HepG2 (cell line): Measurements from ENCODE around the gene GFER. TPM values are rescaled to one million over a fixed set of nuclear protein-coding genes. Genes with fewer than 3 reads are reported as not detected.

Experiments used
- ATAC-seq: fragments of 200-7000 bp; cut with Tn5 transposase; 3 replicates; pipeline ENCODE4 v1.9.1; 2020; ENCODE audit warnings: mild to moderate bottlenecking, moderate library complexity
- BruUV-seq: library from RNA; stranded (reverse); fragments of 400-500 nt; replicated peaks from 2 replicates; lab custom pipeline; 2021; lab: Mats Ljungman, UMichigan
- CTCF ChIA-PET: fragments of 300-600 bp; formaldehyde crosslinking; extraction: SDS; loops from one replicate; lab custom pipeline; 2021; ENCODE audit warnings: low total read pairs, inconsistent platforms, low intra/inter-chr PET ratio; lab: Yijun Ruan, JAX
- POLR2A ChIA-PET: fragments of 350-600 bp; sonication (Branson Sonifier 250); formaldehyde crosslinking; loops from one replicate; lab custom pipeline; 2020; ENCODE audit warnings: antibody characterized with exemption, inconsistent platforms; lab: Yijun Ruan, JAX
- DNase-seq: peaks from one replicate; pipeline ENCODE4 v3.0.0-alpha.2; 2015; ENCODE audit warnings: low spot score
- FAIRE-seq: peaks from 3 replicates; lab custom pipeline; 2011; peaks lifted over from hg19 to GRCh38; lab: Jason Lieb, UNC
- H2AFZ ChIP-seq: one replicate; pipeline ENCODE4 v1.6.1; 2011; ENCODE audit warnings: low read length, inconsistent platforms
- H3K27ac ChIP-seq: fragments of 300-600 bp; 3 replicates; pipeline ENCODE4 v1.8.0; 2011; ENCODE audit warnings: mixed run types, mild to moderate bottlenecking, mixed read lengths, low read length, inconsistent platforms; ENCODE audit not compliant: insufficient read depth; ENCODE audit errors: extremely low read length
- H3K27me3 ChIP-seq, 2 experiments: fragments of 200-600 bp in 1 of 2; 2 replicates in 1 of 2; 3 replicates in 1 of 2; pipeline versions ENCODE4 v1.6.0 to v1.8.0; 2011; ENCODE audit warnings: low read length in 2 of 2, mild to moderate bottlenecking in 2 of 2, moderate library complexity in 2 of 2, inconsistent platforms in 1 of 2; ENCODE audit not compliant: insufficient read depth in 2 of 2, control insufficient read depth in 1 of 2
- H3K36me3 ChIP-seq, 2 experiments: fragments of 200-600 bp in 1 of 2; replicated peaks in 1 of 2; 2 replicates in 1 of 2; 3 replicates in 1 of 2; pipeline versions ENCODE4 v1.5.1 to v1.8.0; 2011; ENCODE audit warnings: low read length in 2 of 2, inconsistent platforms in 1 of 2; ENCODE audit not compliant: insufficient read depth in 2 of 2, control insufficient read depth in 1 of 2
- H3K4me1 ChIP-seq: 2 replicates; pipeline ENCODE4 v1.5.1; 2012; ENCODE audit warnings: low read length, inconsistent platforms; ENCODE audit not compliant: insufficient read depth
- H3K4me2 ChIP-seq: 2 replicates; pipeline ENCODE4 v1.6.0; 2011; ENCODE audit warnings: low read depth, low read length, inconsistent platforms
- H3K4me3 ChIP-seq, 3 experiments: fragments of 200-600 bp in 1 of 3; sonication (generic), shearing (Covaris generic) in 1 of 3; replicated peaks in 1 of 3; 2 replicates each; pipeline ENCODE4 v1.5.1; 2011 to 2016; ENCODE audit warnings: low read length in 3 of 3, inconsistent platforms in 2 of 3, low read depth in 2 of 3, mild to moderate bottlenecking in 2 of 3, control low read depth in 1 of 3, mixed read lengths in 1 of 3; ENCODE audit not compliant: insufficient read depth in 1 of 3
- H3K79me2 ChIP-seq: one replicate; pipeline ENCODE4 v1.6.1; 2011; ENCODE audit warnings: low read length, inconsistent platforms; ENCODE audit not compliant: insufficient read depth
- H3K9ac ChIP-seq: 2 replicates; pipeline ENCODE4 v1.6.0; 2011; ENCODE audit warnings: mild to moderate bottlenecking, low read depth, low read length, inconsistent platforms; ENCODE audit not compliant: insufficient read depth
- H3K9me3 ChIP-seq: 2 replicates; pipeline ENCODE4 v1.5.1; 2012; ENCODE audit warnings: mild to moderate bottlenecking, low read length
- H4K20me1 ChIP-seq: 2 replicates; pipeline ENCODE4 v1.6.0; 2011; ENCODE audit warnings: inconsistent platforms, mild to moderate bottlenecking, low read length, moderate library complexity; ENCODE audit not compliant: insufficient read depth
- ARID2 ChIP-seq: sonication (generic); formaldehyde crosslinking; IDR thresholded peaks from 2 replicates; pipeline ENCODE4 v1.8.1; 2022; ENCODE audit warnings: mild to moderate bottlenecking, missing genetic modification reagents, borderline replicate concordance
- KIAA2018 ChIP-seq: sonication (generic); formaldehyde crosslinking; IDR thresholded peaks from 2 replicates; pipeline ENCODE4 v1.5.0; 2020; ENCODE audit warnings: mild to moderate bottlenecking, missing genetic modification reagents, borderline replicate concordance
- PITX1 ChIP-seq: sonication (generic); formaldehyde crosslinking; IDR thresholded peaks from 2 replicates; pipeline ENCODE4 v1.5.1; 2020; ENCODE audit warnings: mild to moderate bottlenecking, missing genetic modification reagents
- RORA ChIP-seq: sonication (generic); formaldehyde crosslinking; IDR thresholded peaks from 2 replicates; pipeline ENCODE4 v1.5.0; 2020; ENCODE audit warnings: mild to moderate bottlenecking, missing genetic modification reagents, moderate library complexity
- ZFP36L2 ChIP-seq: sonication (generic); formaldehyde crosslinking; IDR thresholded peaks from 2 replicates; pipeline ENCODE4 v1.4.0; 2020; ENCODE audit warnings: missing genetic modification reagents
- ZMYM4 ChIP-seq: sonication (generic); formaldehyde crosslinking; IDR thresholded peaks from 2 replicates; pipeline ENCODE4 v1.8.1; 2023; ENCODE audit warnings: mild to moderate bottlenecking, missing genetic modification reagents
- ZNF30 ChIP-seq: sonication (generic); formaldehyde crosslinking; IDR thresholded peaks from 2 replicates; pipeline ENCODE4 v1.5.0; 2020; ENCODE audit warnings: mild to moderate bottlenecking, missing genetic modification reagents
- ZNF367 ChIP-seq: sonication (generic); formaldehyde crosslinking; IDR thresholded peaks from 2 replicates; pipeline ENCODE4 v1.4.0; 2020; ENCODE audit warnings: missing genetic modification reagents, borderline replicate concordance
- ZNF883 ChIP-seq: sonication (generic); formaldehyde crosslinking; IDR thresholded peaks from 2 replicates; pipeline ENCODE4 v1.5.1; 2020; ENCODE audit warnings: mild to moderate bottlenecking, missing genetic modification reagents; ENCODE audit errors: not compliant biosample characterization
- WGBS: methylation state at CpG from one replicate; pipeline ENCODE4 v1.1.6; 2017; ENCODE audit warnings: low lambda C conversion rate; 5-methylcytosine and 5-hydroxymethylcytosine counted together
- in situ Hi-C: cut with HindIII; loops from 2 replicates; pipeline ENCODE4 v1.10.0; 2017; ENCODE audit warnings: low pct_unique_long_range_greater_than_20kb; ENCODE audit not compliant: extremely low pct_ligation_motif_present
- intact Hi-C: fragments of 100-400 bp; cut with micrococcal nuclease; formaldehyde crosslinking; loops from one replicate; pipeline ENCODE4 v1.10.0; 2022; ENCODE audit not compliant: unreplicated experiment
- polyA plus RNA-seq, 8 experiments: library from polyadenylated mRNA; depleted of rRNA in 3 of 8; stranded (reverse) in 7 of 8; unstranded in 1 of 8; fragments of >200 nt; fragmentation: Illumina TruSeq in 4 of 8; extraction: Trizol in 4 of 8; gene quantifications; 2 replicates each; pipeline versions ENCODE4 v1.2.1 to v1.2.3, GENCODE V29; 2011 to 2016; ENCODE audit warnings: low read depth in 4 of 8, missing spikeins in 1 of 8, mixed read lengths in 1 of 8; ENCODE audit not compliant: insufficient read depth in 1 of 8
- total RNA-seq, 5 experiments: library from RNA; depleted of rRNA; stranded (reverse); fragments of >200 nt; fragmentation: Illumina TruSeq; extraction: Trizol; gene quantifications; 2 replicates each; pipeline ENCODE4 v1.2.3, GENCODE V29; 2016; ENCODE audit warnings: low read depth in 1 of 5
- TF ChIP-seq, protein P1 (sequence below): sonication (generic); IDR thresholded peaks from 2 replicates; pipeline ENCODE4 v1.6.1; 2016; ENCODE audit warnings: low read depth, borderline replicate concordance
- TF ChIP-seq, protein P2 (sequence below): sonication (generic); formaldehyde crosslinking; IDR thresholded peaks from 2 replicates; pipeline ENCODE4 v1.5.0; 2020; ENCODE audit warnings: mild to moderate bottlenecking, missing genetic modification reagents, borderline replicate concordance

The GFER gene
- total and polyA plus RNA-seq, 2 of the 13 experiments (the other 11 are each of a cell fraction or from before 2014, with no cell fraction given): 28.6 to 71.7 TPM

DNA sequence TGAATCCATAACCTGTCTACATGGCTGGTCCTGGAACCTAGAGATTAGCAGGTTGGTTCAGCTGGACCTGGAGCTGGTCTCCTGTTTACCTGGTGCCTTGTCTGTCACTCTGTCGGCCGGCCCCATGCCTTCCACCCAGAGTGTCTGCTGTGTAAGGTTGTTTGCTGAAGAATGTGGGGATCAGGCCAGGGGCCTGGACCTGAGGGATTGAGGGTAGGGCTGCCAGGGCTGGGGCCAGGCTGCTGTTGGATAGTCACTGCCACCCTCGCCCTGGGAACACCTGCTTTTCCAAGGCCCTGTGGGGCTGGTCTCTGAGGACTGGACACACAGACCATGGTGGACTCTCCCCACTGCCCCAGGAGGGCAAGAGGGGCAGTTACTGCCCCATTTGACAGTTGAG is 44.2 kb downstream of the GFER start:
- DNase-seq: no peak
- Histone ChIP-seq H3K4me1 (peaks cover 73% of the 10 kb centered on the region), H3K9me3 (no peaks in the 10 kb centered on the region), H4K20me1 (0 out of 2 replicates have a peak, but pooled peaks cover 7% of the 10 kb centered on the region), H3K79me2 (peaks cover 3% of the 10 kb centered on the region), H3K4me3 (peak overlapping the region; percentile 59 to 79 (median 77); a peak in 5 of 6 replicates), H3K9ac (peak overlapping the region; percentile 54)
- in situ Hi-C loops: no loop called here
- CTCF ChIA-PET: no interaction called here
- POLR2A ChIA-PET: interaction anchor here (0.8 to 6.2 kb wide), 5 partner anchors 7 to 125 kb away, joined by 4 to 62 read pairs (median 7); partner anchors contain the start of genes NTHL1 and TSC2
- TF ChIP-seq ZFP36L2 (CRISPR knock-in tag) (no peak), PITX1 (CRISPR knock-in tag) (0 out of 2 replicates have a peak, but pooled peaks have one; percentile 24), ZNF367 (no peak), KIAA2018 (CRISPR knock-in tag) (no peak), ZNF30 (CRISPR knock-in tag) (0 out of 2 replicates have a peak, but pooled peaks have one; percentile 2), ZNF883 (peak; percentile 28), ZMYM4 (CRISPR knock-in tag) (0 out of 2 replicates have a peak, but pooled peaks have one; percentile 8), RORA (CRISPR knock-in tag) (no peak), ARID2 (no peak)
- TF ChIP-seq, protein P1, sequence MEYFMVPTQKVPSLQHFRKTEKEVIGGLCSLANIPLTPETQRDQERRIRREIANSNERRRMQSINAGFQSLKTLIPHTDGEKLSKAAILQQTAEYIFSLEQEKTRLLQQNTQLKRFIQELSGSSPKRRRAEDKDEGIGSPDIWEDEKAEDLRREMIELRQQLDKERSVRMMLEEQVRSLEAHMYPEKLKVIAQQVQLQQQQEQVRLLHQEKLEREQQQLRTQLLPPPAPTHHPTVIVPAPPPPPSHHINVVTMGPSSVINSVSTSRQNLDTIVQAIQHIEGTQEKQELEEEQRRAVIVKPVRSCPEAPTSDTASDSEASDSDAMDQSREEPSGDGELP: no peak
- TF ChIP-seq, protein P2, sequence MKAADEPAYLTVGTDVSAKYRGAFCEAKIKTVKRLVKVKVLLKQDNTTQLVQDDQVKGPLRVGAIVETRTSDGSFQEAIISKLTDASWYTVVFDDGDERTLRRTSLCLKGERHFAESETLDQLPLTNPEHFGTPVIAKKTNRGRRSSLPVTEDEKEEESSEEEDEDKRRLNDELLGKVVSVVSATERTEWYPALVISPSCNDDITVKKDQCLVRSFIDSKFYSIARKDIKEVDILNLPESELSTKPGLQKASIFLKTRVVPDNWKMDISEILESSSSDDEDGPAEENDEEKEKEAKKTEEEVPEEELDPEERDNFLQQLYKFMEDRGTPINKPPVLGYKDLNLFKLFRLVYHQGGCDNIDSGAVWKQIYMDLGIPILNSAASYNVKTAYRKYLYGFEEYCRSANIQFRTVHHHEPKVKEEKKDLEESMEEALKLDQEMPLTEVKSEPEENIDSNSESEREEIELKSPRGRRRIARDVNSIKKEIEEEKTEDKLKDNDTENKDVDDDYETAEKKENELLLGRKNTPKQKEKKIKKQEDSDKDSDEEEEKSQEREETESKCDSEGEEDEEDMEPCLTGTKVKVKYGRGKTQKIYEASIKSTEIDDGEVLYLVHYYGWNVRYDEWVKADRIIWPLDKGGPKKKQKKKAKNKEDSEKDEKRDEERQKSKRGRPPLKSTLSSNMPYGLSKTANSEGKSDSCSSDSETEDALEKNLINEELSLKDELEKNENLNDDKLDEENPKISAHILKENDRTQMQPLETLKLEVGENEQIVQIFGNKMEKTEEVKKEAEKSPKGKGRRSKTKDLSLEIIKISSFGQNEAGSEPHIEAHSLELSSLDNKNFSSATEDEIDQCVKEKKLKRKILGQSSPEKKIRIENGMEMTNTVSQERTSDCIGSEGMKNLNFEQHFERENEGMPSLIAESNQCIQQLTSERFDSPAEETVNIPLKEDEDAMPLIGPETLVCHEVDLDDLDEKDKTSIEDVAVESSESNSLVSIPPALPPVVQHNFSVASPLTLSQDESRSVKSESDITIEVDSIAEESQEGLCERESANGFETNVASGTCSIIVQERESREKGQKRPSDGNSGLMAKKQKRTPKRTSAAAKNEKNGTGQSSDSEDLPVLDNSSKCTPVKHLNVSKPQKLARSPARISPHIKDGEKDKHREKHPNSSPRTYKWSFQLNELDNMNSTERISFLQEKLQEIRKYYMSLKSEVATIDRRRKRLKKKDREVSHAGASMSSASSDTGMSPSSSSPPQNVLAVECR (CRISPR knock-in tag): no peak
- TF ChIP-seq, all 625 proteins: peak for 4
- intact Hi-C loops: no loop called here
- Histone ChIP-seq H3K27ac (no peak overlapping the region), H3K36me3 (no peaks in the 10 kb centered on the region; a peak in 1 of 5 replicates), H3K4me2 (peak overlapping the region; percentile 89), H2AFZ (no peak overlapping the region), H3K27me3 (peaks cover 1 to 9% of the 10 kb centered on the region in 2 experiments; a peak in 2 of 5 replicates)
- BruUV-seq: no TSS peak
- WGBS: no CpG with 5 or more reads among the region's 3 CpGs
- ATAC-seq (no peak), FAIRE-seq (no peak)
